ENCODE data around the gene RXRB. TPM values are rescaled to one million over a fixed set of nuclear protein-coding genes. Genes with fewer than 3 reads are reported as not detected.
A peak's percentile ranks its signal among the peaks of the same experiment; 100 is the strongest.

Gene RXRB
- polyA plus RNA-seq, 3 donors: 4.5 to 74.5 (median 5.1) TPM

- no peaks in the 10 kb centered on the region for H3K27me3 ChIP-seq (ENCODE audit: control insufficient read depth in 2 of 2, insufficient read depth in 2 of 2, low read length in 2 of 2)
- peaks cover 16 to 17% (median 16%) of the 10 kb centered on the region in 3 donors for H3K27me3 Mint-ChIP-seq (ENCODE audit: low read depth in 3 of 3)
- no peaks in the 10 kb centered on the region for H3K36me3 ChIP-seq (replicated peaks in 1 of 2; ENCODE audit: control insufficient read depth in 1 of 2, insufficient read depth in 2 of 2, low read length in 2 of 2)
- no peak overlapping the region for H3K4me2 ChIP-seq (replicated peaks; ENCODE audit: extremely low read depth, low read length, poor library complexity, severe bottlenecking)
- H3K4me3 ChIP-seq (replicated peaks in 1 of 3; ENCODE audit: low read depth in 2 of 3, low read length in 3 of 3): no peak overlapping the region
- H3K9me3 Mint-ChIP-seq: no peaks in the 10 kb centered on the region
- no peak for DNase-seq
- TF ChIP-seq CTCF (IDR thresholded peaks at IDR 0.05): no peak
- 90% methylated on average over 4 of the region's 10 CpGs for WGBS (ENCODE audit: insufficient coverage)
- no peak overlapping the region for H3K27ac ChIP-seq (ENCODE audit: low read depth in 1 of 2, low read length in 2 of 2)
- H3K79me2 ChIP-seq (ENCODE audit: insufficient read depth, low read length): no peaks in the 10 kb centered on the region
- H3K9ac ChIP-seq (ENCODE audit: insufficient read depth, low read length, poor library complexity, severe bottlenecking): no peak overlapping the region
- peaks cover 17 to 24% of the 10 kb centered on the region in 2 donors for H3K4me1 ChIP-seq (ENCODE audit: control insufficient read depth in 1 of 2, insufficient read depth in 2 of 2, low read length in 2 of 2)
- H4K20me1 ChIP-seq (ENCODE audit: insufficient read depth, low read length): no peaks in the 10 kb centered on the region
- intact Hi-C loops (cut with micrococcal nuclease): loop anchor here (5.0 to 10.0 kb wide), 2 partner anchors 81 to 84 kb away; no protein-coding TSS in a partner anchor
- H3K9me3 ChIP-seq (replicated peaks in 1 of 2; ENCODE audit: control insufficient read depth in 1 of 2, insufficient read depth in 1 of 2, low read length in 2 of 2): no peaks in the 10 kb centered on the region
- no peak overlapping the region for H3K27ac Mint-ChIP-seq
- H3K4me3 Mint-ChIP-seq: no peak overlapping the region
- H3K36me3 Mint-ChIP-seq: no peaks in the 10 kb centered on the region
- no peak overlapping the region for H2AFZ ChIP-seq (ENCODE audit: insufficient read depth, low read depth, low read length, poor library complexity, severe bottlenecking)
- peaks cover 23% of the 10 kb centered on the region for H3K4me1 Mint-ChIP-seq
These were observed 36.9 kb downstream of the RXRB start for GRCh38 chr6:33163540-33163939.

DNA sequence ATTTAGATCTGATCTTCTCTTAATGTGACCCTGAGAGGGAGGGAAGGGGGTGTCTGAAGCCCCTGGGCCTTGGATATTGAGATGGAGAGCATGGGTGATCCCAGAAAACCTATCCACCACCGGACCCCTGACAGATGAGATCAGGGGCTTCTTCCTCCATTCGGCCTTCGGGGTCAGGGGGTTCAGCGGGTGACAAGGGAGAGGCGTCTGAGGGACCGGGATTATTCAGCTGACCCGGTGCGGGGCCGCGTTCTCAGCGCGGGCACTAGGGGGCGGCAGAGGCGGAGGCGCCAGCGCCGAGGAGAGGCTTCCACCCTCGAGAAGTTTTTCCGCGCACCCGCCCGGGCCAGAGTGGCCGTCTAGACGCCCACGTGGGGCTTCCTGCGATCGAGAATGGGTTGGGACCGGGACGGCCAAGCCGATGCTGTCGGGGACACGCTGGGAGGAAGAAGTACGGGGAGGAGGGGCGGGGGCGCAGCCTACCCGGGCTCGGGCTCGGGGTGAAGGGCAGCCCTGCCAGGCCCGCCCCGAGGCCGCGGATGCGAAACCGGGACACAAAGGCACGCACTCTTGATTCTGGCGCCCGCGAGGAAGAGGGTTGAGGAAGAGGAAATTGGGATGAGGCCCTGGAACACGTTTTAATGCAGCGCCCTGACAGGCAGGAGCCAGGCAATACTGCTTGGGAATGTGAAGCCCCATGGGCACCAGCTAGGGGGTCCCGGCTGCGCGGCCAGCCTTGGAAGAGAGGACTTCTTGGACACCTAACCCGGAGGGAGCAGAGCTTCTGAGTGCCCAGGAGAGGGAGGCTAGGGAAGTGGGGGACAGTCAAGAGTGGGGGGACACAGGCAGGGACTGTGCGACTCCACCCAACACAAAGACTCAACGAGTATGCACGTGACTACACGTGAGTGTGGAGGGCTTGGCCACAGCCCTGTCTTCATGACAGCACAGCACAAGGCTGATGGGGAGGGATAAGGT is 38.8 kb downstream of the RXRB start:
- H3K4me3 ChIP-seq (replicated peaks in 1 of 3; ENCODE audit: low read depth in 2 of 3, low read length in 3 of 3): peak overlapping the region; percentile 29 to 74 (median 36)
- no peaks in the 10 kb centered on the region for H4K20me1 ChIP-seq (ENCODE audit: insufficient read depth, low read length)
- Mint-ChIP-seq H3K9me3 (no peaks in the 10 kb centered on the region), H3K4me3 (peak overlapping the region; percentile 88 to 94), H3K36me3 (no peaks in the 10 kb centered on the region), H3K27ac (peak overlapping the region in 6 of 7 donors; percentile 6 to 83 (median 52)), H3K4me1 (peaks cover 23% of the 10 kb centered on the region), H3K27me3 (ENCODE audit: low read depth in 3 of 3) (peaks cover 11 to 16% (median 13%) of the 10 kb centered on the region in 3 donors)
- H3K9ac ChIP-seq (ENCODE audit: insufficient read depth, low read length, poor library complexity, severe bottlenecking): peak overlapping the region; percentile 37
- H3K4me1 ChIP-seq (ENCODE audit: control insufficient read depth in 1 of 2, insufficient read depth in 2 of 2, low read length in 2 of 2): peaks cover 17 to 24% of the 10 kb centered on the region in 2 donors
- WGBS (ENCODE audit: insufficient coverage): 2% methylated on average over 38 of the region's 58 CpGs
- DNase-seq: peak; percentile 73 to 78 (median 77)
- peak; percentile 94 for TF ChIP-seq CTCF (IDR thresholded peaks at IDR 0.05)
- H3K4me2 ChIP-seq (replicated peaks; ENCODE audit: extremely low read depth, low read length, poor library complexity, severe bottlenecking): peak overlapping the region; percentile 78
- H3K36me3 ChIP-seq (replicated peaks in 1 of 2; ENCODE audit: control insufficient read depth in 1 of 2, insufficient read depth in 2 of 2, low read length in 2 of 2): no peaks in the 10 kb centered on the region
- peak overlapping the region; percentile 82 for H2AFZ ChIP-seq (ENCODE audit: insufficient read depth, low read depth, low read length, poor library complexity, severe bottlenecking)
- H3K27ac ChIP-seq (ENCODE audit: low read depth in 1 of 2, low read length in 2 of 2): no peak overlapping the region
- H3K27me3 ChIP-seq (ENCODE audit: control insufficient read depth in 2 of 2, insufficient read depth in 2 of 2, low read length in 2 of 2): no peaks in the 10 kb centered on the region
- intact Hi-C loops (cut with micrococcal nuclease): loop anchor here (5.0 to 10.0 kb wide), 2 partner anchors 83 to 86 kb away; no protein-coding TSS in a partner anchor
- no peaks in the 10 kb centered on the region for H3K79me2 ChIP-seq (ENCODE audit: insufficient read depth, low read length)
- no peaks in the 10 kb centered on the region for H3K9me3 ChIP-seq (replicated peaks in 1 of 2; ENCODE audit: control insufficient read depth in 1 of 2, insufficient read depth in 1 of 2, low read length in 2 of 2)
